ENCODE measurements around the gene NUP62. TPM values are rescaled to one million over a fixed set of nuclear protein-coding genes. Genes with fewer than 3 reads are reported as not detected.

Gene NUP62
- total RNA-seq, 2 experiments from 2014 or later = 164 to 179 TPM

- H3K27ac Mint-ChIP-seq = peak overlapping the region; percentile 38
- no peaks in the 10 kb centered on the region for H3K9me3 Mint-ChIP-seq
- H3K4me1 Mint-ChIP-seq = peaks cover 37% of the 10 kb centered on the region
- peaks cover 48% of the 10 kb centered on the region for H3K36me3 Mint-ChIP-seq
- no peak for DNase-seq
- H3K27me3 Mint-ChIP-seq = peaks cover 5% of the 10 kb centered on the region
- no peak overlapping the region for H3K4me3 Mint-ChIP-seq
Measured at GRCh38 chr19:49924004-49924880, 5.1 kb downstream of the NUP62 start.

DNA sequence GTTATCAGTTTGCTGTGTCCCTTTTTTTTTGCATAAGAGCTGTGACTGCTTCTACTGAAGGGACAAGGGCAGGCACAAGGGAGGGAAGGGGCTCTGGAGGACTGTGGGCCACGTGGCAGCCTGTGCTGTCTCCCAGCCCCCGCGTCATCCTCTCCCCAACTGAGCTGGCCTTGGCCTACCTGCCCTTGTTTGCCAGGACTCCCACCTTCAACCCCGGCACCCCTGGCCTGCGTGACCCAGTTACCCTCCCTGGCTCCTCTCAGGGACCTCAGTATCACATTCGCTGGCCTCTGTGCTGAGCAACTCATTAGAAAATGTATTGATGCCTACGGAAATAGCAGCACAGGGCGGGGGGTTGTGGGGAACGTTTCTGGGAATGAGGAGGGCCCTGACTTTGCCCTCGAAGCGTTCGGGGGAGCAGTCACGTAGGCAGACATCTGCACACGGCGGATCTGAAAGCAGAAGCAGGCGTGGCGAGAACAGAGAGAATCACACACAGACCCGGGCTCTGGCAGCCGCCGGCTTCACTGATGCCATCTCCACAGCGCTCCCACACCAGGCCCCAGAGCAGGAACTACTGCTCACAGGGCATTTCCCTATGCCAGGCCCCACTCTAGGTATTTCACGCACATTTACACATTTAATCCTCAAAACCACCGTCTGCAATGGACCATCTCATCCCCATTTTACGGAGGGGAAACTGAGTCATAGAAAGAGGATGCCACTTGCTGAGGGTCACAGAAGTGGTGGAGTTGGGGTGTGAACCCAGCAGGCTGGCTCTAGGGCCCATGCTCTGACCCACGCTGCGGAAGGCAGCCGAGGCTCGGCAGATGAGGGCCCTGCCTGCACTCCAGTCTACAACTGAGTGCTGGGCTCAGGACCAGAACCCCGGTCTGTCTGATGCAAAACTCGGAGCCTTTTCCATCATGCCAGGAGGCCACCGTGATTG, 6.0 kb downstream of the NUP62 start:
- Mint-ChIP-seq H3K27ac (no peak overlapping the region), H3K36me3 (peaks cover 44% of the 10 kb centered on the region), H3K4me3 (no peak overlapping the region), H3K9me3 (no peaks in the 10 kb centered on the region), H3K4me1 (peaks cover 35% of the 10 kb centered on the region), H3K27me3 (no peaks in the 10 kb centered on the region)
- DNase-seq = no peak

GRCh38 chr19:49921871-49922795, 7.2 kb downstream of the NUP62 start:
- no peak overlapping the region for H3K4me3 Mint-ChIP-seq
- H3K27me3 Mint-ChIP-seq = no peaks in the 10 kb centered on the region
- peaks cover 30% of the 10 kb centered on the region for H3K4me1 Mint-ChIP-seq
- H3K36me3 Mint-ChIP-seq = peaks cover 42% of the 10 kb centered on the region
- no peaks in the 10 kb centered on the region for H3K9me3 Mint-ChIP-seq
- no peak for DNase-seq
- peak overlapping the region; percentile 72 for H3K27ac Mint-ChIP-seq

GRCh38 chr19:49920624-49921363, 8.5 kb downstream of the NUP62 start:
- no peaks in the 10 kb centered on the region for H3K27me3 Mint-ChIP-seq
- H3K4me3 Mint-ChIP-seq = no peak overlapping the region
- peak overlapping the region; percentile 46 for H3K27ac Mint-ChIP-seq
- no peaks in the 10 kb centered on the region for H3K9me3 Mint-ChIP-seq
- no peak for DNase-seq
- peaks cover 41% of the 10 kb centered on the region for H3K36me3 Mint-ChIP-seq
- H3K4me1 Mint-ChIP-seq = peaks cover 27% of the 10 kb centered on the region

DNA sequence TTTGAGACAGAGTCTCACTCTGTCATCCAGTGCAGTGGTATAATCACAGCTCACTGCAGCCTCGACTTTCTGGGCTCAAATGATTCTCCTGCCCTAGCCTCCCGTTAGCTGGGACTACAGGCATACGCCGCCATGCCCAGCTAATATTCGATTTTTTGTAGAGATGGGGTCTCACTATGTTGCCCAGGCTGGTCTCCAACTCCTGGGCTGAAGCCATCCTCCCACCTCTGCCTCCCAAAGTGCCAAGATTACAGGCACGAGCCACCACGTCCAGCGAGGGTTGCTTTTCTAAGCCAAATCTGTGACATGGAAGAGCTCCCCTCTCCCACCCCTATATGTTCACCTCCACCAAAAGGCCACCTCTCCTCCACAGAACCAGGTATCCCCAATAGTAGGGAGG, 11.2 kb downstream of the NUP62 start:
- Mint-ChIP-seq H3K27me3 (no peaks in the 10 kb centered on the region), H3K4me3 (no peak overlapping the region), H3K27ac (no peak overlapping the region), H3K9me3 (no peaks in the 10 kb centered on the region), H3K4me1 (peaks cover 32% of the 10 kb centered on the region), H3K36me3 (peaks cover 50% of the 10 kb centered on the region)
- no peak for DNase-seq

DNA sequence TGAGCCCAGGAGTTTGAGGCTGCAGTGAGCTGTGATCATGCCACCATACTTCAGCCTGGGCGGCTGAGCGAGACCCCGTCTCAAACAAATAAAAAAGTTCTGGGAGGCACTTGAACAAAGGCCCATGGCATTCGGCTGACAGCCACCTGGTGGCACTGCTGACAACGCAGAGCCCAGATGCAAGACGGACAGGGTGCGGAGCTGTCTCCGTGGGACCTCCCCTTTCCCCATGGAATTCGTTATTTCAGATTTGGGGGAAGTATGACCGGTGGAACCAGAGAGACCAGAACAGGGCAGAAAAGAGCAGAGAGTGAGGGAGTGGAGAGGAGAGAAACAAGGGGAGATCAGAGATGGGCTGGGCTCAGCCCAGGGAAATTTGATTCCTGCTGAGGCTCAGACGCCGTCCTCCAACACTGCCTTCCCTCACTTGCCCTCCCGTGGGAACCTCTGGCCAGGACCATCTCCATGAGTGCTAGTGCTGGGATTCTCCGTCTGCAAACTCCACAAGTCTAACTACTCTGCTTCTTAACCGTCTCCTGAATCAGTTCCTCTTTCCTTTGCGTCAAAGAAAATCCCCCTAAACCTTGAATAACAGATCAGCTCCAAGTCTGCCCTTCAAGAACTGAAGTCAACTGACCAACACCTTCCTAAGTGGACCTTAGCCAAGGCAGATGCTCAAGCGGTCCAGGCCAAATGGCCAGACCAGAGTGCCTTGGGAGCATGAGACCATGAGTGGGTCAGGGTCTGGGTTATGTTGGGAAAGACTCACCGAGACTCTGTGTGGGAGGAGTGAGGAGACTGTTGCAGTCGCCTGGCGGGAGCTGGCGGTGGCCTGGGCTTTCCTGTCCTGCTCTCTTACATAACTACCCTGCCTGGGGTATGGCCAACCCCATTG, 12.2 kb downstream of the NUP62 start:
- Mint-ChIP-seq H3K27me3 (no peaks in the 10 kb centered on the region), H3K27ac (peak overlapping the region; percentile 16), H3K36me3 (peaks cover 57% of the 10 kb centered on the region), H3K4me1 (peaks cover 38% of the 10 kb centered on the region), H3K4me3 (no peak overlapping the region), H3K9me3 (no peaks in the 10 kb centered on the region)
- DNase-seq = no peak

DNA sequence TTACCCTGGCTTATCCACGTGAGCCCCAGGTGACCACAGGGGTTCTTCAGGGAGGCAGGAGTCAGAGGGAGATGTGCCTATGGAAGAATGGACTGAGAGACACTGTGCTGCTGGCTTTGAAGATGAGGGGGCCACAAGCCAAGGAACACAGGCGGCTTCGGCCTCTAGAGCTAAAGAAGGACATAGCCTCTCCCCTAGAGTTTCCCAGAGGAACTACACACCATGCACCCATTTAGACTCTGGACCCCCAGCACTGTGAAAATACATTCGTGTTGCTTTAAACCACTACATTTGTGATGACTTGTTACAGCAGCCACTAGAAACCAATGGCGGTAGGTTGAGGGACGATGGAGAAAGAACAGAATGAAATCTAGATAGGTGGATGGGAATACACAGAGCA, 14.0 kb downstream of the NUP62 start:
- peaks cover 57% of the 10 kb centered on the region for H3K36me3 Mint-ChIP-seq
- no peak overlapping the region for H3K4me3 Mint-ChIP-seq
- H3K4me1 Mint-ChIP-seq = peaks cover 41% of the 10 kb centered on the region
- DNase-seq = no peak
- H3K27ac Mint-ChIP-seq = peak overlapping the region; percentile 3
- no peaks in the 10 kb centered on the region for H3K27me3 Mint-ChIP-seq
- no peaks in the 10 kb centered on the region for H3K9me3 Mint-ChIP-seq

- Mint-ChIP-seq H3K9me3 (no peaks in the 10 kb centered on the region), H3K36me3 (peaks cover 60% of the 10 kb centered on the region), H3K4me3 (no peak overlapping the region), H3K27me3 (no peaks in the 10 kb centered on the region), H3K4me1 (peaks cover 40% of the 10 kb centered on the region), H3K27ac (peak overlapping the region; percentile 47)
- DNase-seq = no peak
Measured at GRCh38 chr19:49913720-49914119, 15.6 kb downstream of the NUP62 start.

- H3K27me3 Mint-ChIP-seq = no peaks in the 10 kb centered on the region
- peak overlapping the region; percentile 79 for H3K27ac Mint-ChIP-seq
- H3K4me3 Mint-ChIP-seq = no peak overlapping the region
- no peaks in the 10 kb centered on the region for H3K9me3 Mint-ChIP-seq
- H3K4me1 Mint-ChIP-seq = peaks cover 40% of the 10 kb centered on the region
- H3K36me3 Mint-ChIP-seq = peaks cover 58% of the 10 kb centered on the region
- DNase-seq = no peak
Measured at GRCh38 chr19:49912965-49913685, 16.2 kb downstream of the NUP62 start.

GRCh38 chr19:49911381-49912145, 17.7 kb downstream of the NUP62 start:
- Mint-ChIP-seq H3K27me3 (no peaks in the 10 kb centered on the region), H3K4me3 (peak overlapping the region; percentile 6), H3K4me1 (peaks cover 45% of the 10 kb centered on the region), H3K9me3 (no peaks in the 10 kb centered on the region), H3K36me3 (peaks cover 61% of the 10 kb centered on the region), H3K27ac (peak overlapping the region; percentile 79)
- DNase-seq = no peak

GRCh38 chr19:49910179-49910578, 19.1 kb downstream of the NUP62 start:
- Mint-ChIP-seq H3K27ac (peak overlapping the region; percentile 29), H3K9me3 (no peaks in the 10 kb centered on the region), H3K4me1 (peaks cover 45% of the 10 kb centered on the region)

More at GRCh38 chr19:49910179-49910578, 19.1 kb downstream of the NUP62 start:
- Mint-ChIP-seq H3K4me3 (no peak overlapping the region), H3K27me3 (no peaks in the 10 kb centered on the region), H3K36me3 (peaks cover 61% of the 10 kb centered on the region)
- no peak for DNase-seq
